ENCODE data around the gene BAHCC1. TPM values are rescaled to one million over a fixed set of nuclear protein-coding genes. Genes with fewer than 3 reads are reported as not detected.
A peak's percentile ranks its signal among the peaks of the same experiment; 100 is the strongest.

The BAHCC1 gene
- total RNA-seq, 2 donors from 2014 or later: 5.8 to 12.7 TPM

DNA sequence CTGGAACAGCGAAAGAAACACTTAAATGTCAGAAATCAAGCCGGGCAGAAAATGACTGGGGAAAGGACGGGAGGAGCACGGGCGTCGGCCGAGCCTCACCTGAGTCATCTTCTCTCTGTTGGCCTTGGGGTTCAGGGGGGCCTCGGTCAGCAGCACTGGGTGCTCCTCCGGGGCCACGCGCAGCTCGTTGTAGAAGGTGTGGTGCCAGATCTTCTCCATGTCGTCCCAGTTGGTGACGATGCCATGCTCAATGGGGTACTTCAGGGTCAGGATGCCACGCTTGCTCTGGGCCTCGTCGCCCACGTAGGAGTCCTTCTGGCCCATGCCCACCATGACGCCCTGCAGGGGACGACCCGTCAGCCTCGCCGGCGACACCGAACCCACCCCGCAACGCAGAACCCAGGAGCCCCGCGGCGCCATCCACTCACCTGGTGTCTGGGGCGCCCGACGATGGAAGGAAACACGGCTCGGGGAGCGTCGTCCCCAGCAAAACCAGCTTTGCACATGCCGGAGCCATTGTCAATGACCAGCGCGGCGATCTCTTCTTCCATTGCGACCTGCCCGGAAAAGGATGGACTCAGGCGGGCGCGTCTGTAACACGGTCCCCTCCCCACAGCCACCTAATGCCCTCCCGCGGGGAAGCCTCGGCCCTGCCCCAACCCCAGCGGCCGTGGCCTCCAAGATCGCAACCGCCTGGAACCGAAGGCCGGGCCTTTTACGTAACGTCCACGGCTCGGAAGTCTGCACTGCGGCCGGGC lies 116.7 kb downstream of the BAHCC1 start:
- Histone ChIP-seq H3K27me3 (no peaks in the 10 kb centered on the region), H3K27ac (peak overlapping the region; percentile 95 to 98), H3K9me3 (no peaks in the 10 kb centered on the region), H3K4me1 (peaks cover 0 to 50% of the 10 kb centered on the region in 2 donors), H3K36me3 (peaks cover 39% of the 10 kb centered on the region), H3K4me3 (peak overlapping the region; percentile 67 to 94)
- no peak for DNase-seq (ENCODE audit: low spot score)
- TF ChIP-seq, protein P1, sequence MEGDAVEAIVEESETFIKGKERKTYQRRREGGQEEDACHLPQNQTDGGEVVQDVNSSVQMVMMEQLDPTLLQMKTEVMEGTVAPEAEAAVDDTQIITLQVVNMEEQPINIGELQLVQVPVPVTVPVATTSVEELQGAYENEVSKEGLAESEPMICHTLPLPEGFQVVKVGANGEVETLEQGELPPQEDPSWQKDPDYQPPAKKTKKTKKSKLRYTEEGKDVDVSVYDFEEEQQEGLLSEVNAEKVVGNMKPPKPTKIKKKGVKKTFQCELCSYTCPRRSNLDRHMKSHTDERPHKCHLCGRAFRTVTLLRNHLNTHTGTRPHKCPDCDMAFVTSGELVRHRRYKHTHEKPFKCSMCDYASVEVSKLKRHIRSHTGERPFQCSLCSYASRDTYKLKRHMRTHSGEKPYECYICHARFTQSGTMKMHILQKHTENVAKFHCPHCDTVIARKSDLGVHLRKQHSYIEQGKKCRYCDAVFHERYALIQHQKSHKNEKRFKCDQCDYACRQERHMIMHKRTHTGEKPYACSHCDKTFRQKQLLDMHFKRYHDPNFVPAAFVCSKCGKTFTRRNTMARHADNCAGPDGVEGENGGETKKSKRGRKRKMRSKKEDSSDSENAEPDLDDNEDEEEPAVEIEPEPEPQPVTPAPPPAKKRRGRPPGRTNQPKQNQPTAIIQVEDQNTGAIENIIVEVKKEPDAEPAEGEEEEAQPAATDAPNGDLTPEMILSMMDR (IDR thresholded peaks at IDR 0.05): no peak

DNA sequence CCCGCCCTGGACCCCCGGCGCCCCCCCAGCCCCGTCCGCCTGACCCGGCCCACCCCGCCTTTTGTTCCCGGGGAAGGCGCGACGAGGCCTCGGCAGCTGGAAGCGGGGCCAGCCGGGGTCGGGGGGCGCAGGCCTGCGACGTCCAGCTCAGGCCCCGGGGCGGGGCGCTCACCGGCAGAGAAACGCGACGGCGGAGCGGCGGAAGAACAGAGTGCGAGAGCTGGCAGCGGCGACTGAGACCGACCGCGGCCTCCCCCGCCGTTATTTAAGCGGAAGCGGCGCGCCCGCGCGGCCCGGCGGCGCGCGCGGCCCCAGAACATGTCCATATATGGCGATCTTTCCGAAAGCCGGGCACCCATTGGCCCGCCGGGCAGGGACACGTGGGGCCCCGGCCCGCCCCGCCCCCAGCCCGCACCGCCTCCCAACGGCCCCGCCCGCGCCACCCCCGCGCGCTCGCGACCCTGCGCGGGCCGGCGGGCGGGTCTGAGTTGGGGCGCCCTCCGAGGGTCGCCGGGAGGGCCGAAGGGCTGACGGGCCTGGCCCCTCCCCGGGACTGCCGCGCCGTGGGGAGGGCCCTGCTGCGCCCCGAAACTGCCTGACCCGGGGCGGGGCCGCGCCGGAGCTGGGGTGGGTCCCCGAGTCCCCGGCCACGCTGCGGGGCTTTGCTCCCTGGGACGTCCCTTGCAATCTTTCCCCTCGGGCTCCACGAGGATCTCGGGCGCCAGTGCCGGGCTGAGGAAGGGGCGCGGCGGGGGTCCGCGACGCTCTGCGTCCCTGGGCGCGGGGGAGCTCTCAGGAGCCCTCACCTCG lies 117.5 kb downstream of the BAHCC1 start, which contains the start of gene ACTG1:
Gene ACTG1 (minus strand): TSS at position 238 of the 810 bp plus-strand sequence. CDS start 445 bp downstream, outside the sequence.
- no peaks in the 10 kb centered on the region for H3K9me3 ChIP-seq
- peak; percentile 94 for DNase-seq (ENCODE audit: low spot score)
- peaks cover 0 to 58% of the 10 kb centered on the region in 2 donors for H3K4me1 ChIP-seq

DNA sequence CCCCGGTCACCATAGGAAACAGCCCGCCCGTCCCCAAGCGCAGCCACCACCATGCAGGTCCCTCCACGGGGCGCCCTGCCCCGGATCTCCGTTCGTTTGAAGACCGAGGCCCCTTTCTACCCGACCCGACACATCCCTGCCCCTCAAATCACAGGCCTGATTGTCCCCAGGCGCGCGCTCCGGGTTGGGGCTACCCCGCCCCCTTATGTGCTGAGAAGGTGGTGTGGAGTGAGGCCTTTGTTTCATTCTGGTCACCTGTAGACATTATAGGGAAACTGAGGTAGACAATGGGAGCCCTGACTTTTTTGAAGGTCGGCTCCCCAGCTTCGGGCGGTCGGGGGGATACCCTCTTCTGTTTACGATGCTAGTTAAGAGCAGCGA lies 118.1 kb downstream of the BAHCC1 start:
- Histone ChIP-seq H3K9me3 (no peaks in the 10 kb centered on the region), H3K36me3 (peaks cover 39% of the 10 kb centered on the region), H3K4me1 (peaks cover 0 to 64% of the 10 kb centered on the region in 2 donors), H3K27ac (peak overlapping the region; percentile 98 to 100), H3K27me3 (no peaks in the 10 kb centered on the region), H3K4me3 (peak overlapping the region; percentile 67 to 94)
- TF ChIP-seq, protein P1 (IDR thresholded peaks at IDR 0.05): no peak
- peak; percentile 75 for DNase-seq (ENCODE audit: low spot score)

More for the DNA sequence above, 117.5 kb downstream of the BAHCC1 start, which contains the start of gene ACTG1:
- Histone ChIP-seq H3K27ac (peak within 1 kb of the TSS; percentile 98 to 100), H3K36me3 (peaks cover 39% of the 10 kb centered on the region), H3K27me3 (no peaks in the 10 kb centered on the region), H3K4me3 (peak within 1 kb of the TSS; percentile 67 to 94)
- TF ChIP-seq, protein P1 (IDR thresholded peaks at IDR 0.05): no peak

DNA sequence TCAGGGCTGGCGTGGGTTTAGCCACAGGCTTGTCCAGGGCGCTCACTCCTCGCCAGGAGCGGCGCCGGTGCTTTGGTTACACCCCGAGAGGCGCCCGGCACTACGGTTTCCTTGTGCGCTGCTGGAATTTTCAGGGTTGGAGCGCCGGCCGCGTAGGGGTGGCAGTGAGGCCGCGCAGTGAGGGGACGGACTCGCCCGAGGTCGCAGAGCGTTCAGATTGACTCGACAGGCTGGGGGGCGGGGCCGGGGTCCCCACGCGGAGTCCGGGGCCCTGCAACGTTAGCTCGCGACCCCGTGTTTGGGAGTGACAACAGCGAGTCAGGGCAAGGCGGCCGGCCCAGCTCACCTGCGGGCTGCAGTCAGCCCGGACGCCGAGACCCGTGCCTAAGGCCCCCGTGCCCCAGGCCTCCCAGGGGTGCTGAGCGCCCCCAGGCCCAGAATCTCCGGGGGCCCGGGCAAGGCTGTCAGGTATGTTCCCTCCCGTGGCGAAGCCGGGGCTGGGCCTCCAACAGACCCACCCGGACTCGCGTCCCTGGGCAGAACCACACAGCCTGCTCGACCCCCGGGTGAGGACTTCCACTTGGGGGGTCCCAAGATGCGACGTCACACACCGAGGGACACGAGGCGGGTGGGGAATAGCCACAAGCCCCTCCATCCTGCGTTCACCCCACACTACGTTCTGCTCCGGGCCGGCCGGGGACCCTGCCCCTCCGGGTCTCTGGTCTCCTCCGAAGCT lies 118.7 kb downstream of the BAHCC1 start:
- Histone ChIP-seq H3K27me3 (no peaks in the 10 kb centered on the region), H3K4me1 (peaks cover 0 to 64% of the 10 kb centered on the region in 2 donors), H3K9me3 (no peaks in the 10 kb centered on the region), H3K27ac (peak overlapping the region; percentile 98 to 100), H3K36me3 (peaks cover 35% of the 10 kb centered on the region), H3K4me3 (peak overlapping the region; percentile 67 to 94)
- TF ChIP-seq, protein P1 (IDR thresholded peaks at IDR 0.05): peak in 1 of 2 donors; percentile 13
- DNase-seq (ENCODE audit: low spot score): peak; percentile 73

DNA sequence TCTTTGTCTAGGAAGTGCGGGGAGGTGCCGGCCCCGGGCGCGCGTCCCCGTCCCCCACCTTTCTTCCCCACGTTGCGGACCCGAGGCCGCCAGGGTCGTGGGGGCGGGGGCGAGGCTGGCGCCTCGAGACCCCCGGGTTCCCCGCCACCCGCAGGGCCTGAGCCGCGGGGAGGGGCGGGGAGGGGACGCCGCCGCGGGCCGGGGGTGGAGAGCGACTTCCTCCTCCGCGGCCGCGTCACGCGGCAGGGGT lies 119.2 kb downstream of the BAHCC1 start:
- H3K27ac ChIP-seq: peak overlapping the region; percentile 98 to 100
- no peaks in the 10 kb centered on the region for H3K9me3 ChIP-seq
- H3K4me3 ChIP-seq: peak overlapping the region; percentile 67 to 94
- DNase-seq (ENCODE audit: low spot score): no peak
- peaks cover 0 to 64% of the 10 kb centered on the region in 2 donors for H3K4me1 ChIP-seq
- TF ChIP-seq, protein P1 (IDR thresholded peaks at IDR 0.05): no peak
- H3K36me3 ChIP-seq: peaks cover 30% of the 10 kb centered on the region
- H3K27me3 ChIP-seq: no peaks in the 10 kb centered on the region
